Loucy (cell line): Measurements from ENCODE around the gene SLC43A3.

Source experiments
- EZH2phosphoT487 ChIP-seq: fragments of 200-600 bp; IDR thresholded peaks from 2 replicates; pipeline ENCODE4 v1.6.1; 2018; ENCODE audit warnings: antibody characterized with exemption, mild to moderate bottlenecking, moderate library complexity, borderline replicate concordance
- TF ChIP-seq, protein P1 (sequence below): fragments of 200-600 bp; sonication (generic); conservative IDR thresholded peaks from 2 replicates; pipeline ENCODE4 v1.5.1; 2014; ENCODE audit warnings: mild to moderate bottlenecking, antibody characterized with exemption, low read length

DNA sequence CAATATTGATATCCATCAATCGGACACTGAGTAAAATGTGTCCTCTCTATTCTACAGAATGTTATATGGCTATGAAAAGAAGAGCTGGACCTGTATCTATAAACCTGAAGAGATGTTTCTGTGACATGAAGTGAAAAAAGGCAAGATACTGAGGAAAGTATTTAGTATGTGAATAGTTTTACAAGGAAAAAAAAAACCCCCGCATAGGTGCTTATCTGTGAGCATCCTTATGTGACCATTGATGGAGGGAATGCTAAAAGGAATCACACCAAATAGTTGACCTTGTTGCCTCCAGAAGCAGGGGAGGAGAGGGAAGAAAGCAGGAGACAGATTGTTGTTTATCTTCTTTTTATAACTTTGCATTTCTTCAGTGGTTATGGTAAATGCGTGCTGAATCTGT is 35.8 kb downstream of the SLC43A3 start:
- TF ChIP-seq, protein P1, sequence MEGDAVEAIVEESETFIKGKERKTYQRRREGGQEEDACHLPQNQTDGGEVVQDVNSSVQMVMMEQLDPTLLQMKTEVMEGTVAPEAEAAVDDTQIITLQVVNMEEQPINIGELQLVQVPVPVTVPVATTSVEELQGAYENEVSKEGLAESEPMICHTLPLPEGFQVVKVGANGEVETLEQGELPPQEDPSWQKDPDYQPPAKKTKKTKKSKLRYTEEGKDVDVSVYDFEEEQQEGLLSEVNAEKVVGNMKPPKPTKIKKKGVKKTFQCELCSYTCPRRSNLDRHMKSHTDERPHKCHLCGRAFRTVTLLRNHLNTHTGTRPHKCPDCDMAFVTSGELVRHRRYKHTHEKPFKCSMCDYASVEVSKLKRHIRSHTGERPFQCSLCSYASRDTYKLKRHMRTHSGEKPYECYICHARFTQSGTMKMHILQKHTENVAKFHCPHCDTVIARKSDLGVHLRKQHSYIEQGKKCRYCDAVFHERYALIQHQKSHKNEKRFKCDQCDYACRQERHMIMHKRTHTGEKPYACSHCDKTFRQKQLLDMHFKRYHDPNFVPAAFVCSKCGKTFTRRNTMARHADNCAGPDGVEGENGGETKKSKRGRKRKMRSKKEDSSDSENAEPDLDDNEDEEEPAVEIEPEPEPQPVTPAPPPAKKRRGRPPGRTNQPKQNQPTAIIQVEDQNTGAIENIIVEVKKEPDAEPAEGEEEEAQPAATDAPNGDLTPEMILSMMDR = no peak
- no peak for TF ChIP-seq EZH2phosphoT487
